ENCODE results near the gene NCOR2.

- TF ChIP-seq EZH2 (IDR thresholded peaks at IDR 0.05; ENCODE audit: borderline replicate concordance, low read length) (no peak), CTCF (conservative IDR thresholded peaks at IDR 0.05 in 1 of 2, IDR thresholded peaks at IDR 0.05 in 1 of 2; ENCODE audit: extremely low read depth in 1 of 2, insufficient read depth in 1 of 2, low read depth in 1 of 2, low read length in 2 of 2) (no peak)
Observed at GRCh38 chr12:124518051-124518932, 49.1 kb downstream of the NCOR2 start.

Data from mammary epithelial cell (primary cell).